Activated naive CD4-positive, alpha-beta T cell treated with anti-CD3 and anti-CD28 coated beads, Interleukin-2, amount 50 U/mL, for 72 hours (primary cell): ENCODE measurements around the gene PNPLA7. TPM values are rescaled to one million over a fixed set of nuclear protein-coding genes. Genes with fewer than 3 reads are reported as not detected.
A peak's percentile ranks its signal among the peaks of the same experiment; 100 is the strongest.

Experiments used
- ATAC-seq, 2 donors: fragments of 150-1000 bp; cut with Tn5 transposase; 2 replicates each; pipeline ENCODE4 v1.10.0; 2021; ENCODE audit warnings: mild to moderate bottlenecking in 2 of 2, moderate library complexity in 2 of 2
- DNase-seq, 2 donors: peaks; one replicate each; pipeline ENCODE4 v3.0.0; 2021 to 2022; ENCODE audit warnings: low spot score in 2 of 2
- H3K27ac Mint-ChIP-seq, 2 donors: one replicate each; pipeline ENCODE4 v1.8.0; 2022; ENCODE audit warnings: mild to moderate bottlenecking in 2 of 2, mixed read lengths in 2 of 2
- H3K36me3 Mint-ChIP-seq, 2 donors: one replicate each; pipeline ENCODE4 v1.8.0; 2022; ENCODE audit warnings: mixed read lengths in 2 of 2
- H3K9me3 Mint-ChIP-seq, 2 donors: one replicate each; pipeline ENCODE4 v1.8.0; 2022; ENCODE audit warnings: mixed read lengths in 2 of 2
- total RNA-seq, 2 donors: library from RNA; stranded (reverse); gene quantifications; one replicate each; pipeline ENCODE4 v1.2.3, GENCODE V29; 2022

The PNPLA7 gene
- total RNA-seq, 2 donors from 2014 or later: 3.7 to 4.4 TPM

DNA sequence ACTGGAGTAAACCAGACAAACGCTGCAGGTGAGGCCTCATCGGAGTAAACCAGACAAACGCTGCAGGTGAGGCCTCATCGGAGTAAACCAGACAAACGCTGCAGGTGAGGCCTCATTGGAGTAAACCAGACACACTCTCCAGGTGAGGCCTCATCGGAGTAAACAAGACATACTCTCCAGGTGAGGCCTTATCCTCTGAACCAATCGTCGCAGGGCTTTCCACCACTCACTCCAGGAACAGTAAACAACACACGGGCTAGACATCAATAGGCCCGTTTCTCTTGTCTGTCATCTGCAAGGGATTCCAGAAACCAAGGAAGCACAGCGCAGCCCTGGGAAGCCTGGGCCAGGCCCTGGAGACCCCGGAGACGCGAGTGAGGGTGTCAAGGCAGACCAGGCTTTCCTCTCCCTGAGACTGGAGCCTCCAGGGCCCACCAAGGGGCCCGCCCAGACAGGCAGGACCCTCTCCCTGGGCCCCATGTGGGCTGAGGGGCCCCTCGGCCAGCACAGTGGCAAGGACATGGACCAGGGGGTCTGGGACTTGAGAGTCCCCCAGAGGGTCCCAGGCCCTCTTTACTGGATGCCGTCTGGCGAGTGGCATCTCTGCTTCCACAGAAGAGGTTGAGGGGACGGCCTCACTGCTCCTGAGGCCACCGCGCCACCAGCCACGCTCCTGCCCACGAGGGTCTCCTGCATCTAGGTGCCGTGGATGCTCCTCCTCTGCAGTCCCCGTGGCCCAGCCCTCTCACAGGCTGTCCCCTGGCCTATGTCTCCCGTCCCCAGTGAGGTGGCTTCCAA is 64.7 kb downstream of the PNPLA7 start:
- DNase-seq (no peak), ATAC-seq (no peak)
- H3K27ac Mint-ChIP-seq: no peak overlapping the region
- H3K36me3 Mint-ChIP-seq: no peaks in the 10 kb centered on the region
- H3K9me3 Mint-ChIP-seq: no peaks in the 10 kb centered on the region

DNA sequence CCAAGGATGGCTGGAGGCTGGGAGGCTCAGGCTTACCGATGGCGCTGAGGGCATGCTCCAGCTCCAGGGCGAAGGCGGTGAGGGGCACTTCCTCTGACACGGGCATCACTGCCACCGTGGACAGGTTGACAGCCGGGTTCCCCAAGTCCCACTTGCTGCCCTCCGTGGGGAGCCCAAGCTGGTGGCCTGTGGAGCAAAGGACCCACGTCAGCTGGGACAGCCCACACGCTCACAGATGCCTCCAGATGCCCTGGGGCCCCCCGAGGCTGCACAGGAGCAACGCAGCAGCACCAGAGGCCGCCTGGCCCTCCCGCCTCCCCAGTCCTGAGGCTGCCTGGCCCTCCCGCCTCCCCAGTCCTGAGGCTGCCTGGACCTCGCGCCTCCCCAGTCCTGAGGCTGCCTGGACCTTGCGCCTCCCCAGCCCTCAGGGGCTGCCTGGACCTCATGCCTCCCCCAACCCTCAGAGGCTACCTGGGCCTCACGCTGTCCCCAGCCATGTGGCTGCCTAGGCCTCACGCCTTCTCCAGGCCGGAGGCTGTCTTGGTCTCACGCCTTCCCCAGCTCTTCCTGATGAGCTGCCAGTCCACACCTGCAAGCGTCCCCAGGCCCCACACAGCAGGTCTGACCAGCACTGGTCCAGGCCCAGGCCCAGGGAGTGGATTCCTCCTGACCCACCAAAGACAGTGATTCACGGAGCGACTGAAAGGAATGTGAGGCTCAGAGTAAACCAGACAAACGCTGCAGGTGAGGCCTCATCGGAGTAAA is 65.5 kb downstream of the PNPLA7 start:
- no peaks in the 10 kb centered on the region for H3K9me3 Mint-ChIP-seq
- ATAC-seq: no peak

DNA sequence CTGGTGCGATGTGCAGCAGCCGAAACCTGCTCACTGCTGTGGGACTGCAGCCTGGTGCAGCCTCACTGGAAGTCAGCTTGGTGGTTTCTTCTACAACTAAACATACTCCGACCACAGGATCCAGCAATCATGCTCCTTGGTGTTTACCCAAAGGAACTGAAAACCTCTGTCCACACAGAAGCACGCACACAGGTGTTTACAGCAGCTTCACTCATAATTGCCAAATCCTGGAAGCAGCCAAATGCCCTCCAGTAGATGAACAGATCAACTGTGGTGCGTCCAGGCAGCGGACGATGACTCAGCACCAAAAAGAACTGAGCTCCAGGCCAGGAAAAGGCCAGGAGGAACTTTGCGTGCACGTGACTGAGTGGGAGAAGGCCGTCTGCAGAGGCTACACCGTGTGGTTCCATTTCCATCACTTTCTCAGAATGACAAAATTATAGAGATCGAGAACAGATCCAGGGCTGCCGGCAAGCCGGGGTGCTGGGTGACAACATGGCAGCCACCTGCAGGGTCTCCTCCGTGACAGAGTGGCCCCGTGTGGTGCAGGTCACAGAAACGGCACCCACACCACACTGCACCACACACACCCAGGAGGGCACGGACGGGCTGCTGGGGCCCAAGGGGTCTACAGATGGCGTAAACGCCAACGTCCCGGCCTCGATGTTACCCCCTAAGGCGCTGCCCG is 68.0 kb downstream of the PNPLA7 start:
- no peaks in the 10 kb centered on the region for H3K36me3 Mint-ChIP-seq
- H3K27ac Mint-ChIP-seq: peak overlapping the region; percentile 25 to 74
- ATAC-seq (peak in 1 of 2 donors; percentile 36), DNase-seq (no peak)
- H3K9me3 Mint-ChIP-seq: no peaks in the 10 kb centered on the region

More for the DNA sequence above, 65.5 kb downstream of the PNPLA7 start:
- H3K36me3 Mint-ChIP-seq: no peaks in the 10 kb centered on the region
- peak overlapping the region in 1 of 2 donors; percentile 22 for H3K27ac Mint-ChIP-seq
- DNase-seq: no peak

DNA sequence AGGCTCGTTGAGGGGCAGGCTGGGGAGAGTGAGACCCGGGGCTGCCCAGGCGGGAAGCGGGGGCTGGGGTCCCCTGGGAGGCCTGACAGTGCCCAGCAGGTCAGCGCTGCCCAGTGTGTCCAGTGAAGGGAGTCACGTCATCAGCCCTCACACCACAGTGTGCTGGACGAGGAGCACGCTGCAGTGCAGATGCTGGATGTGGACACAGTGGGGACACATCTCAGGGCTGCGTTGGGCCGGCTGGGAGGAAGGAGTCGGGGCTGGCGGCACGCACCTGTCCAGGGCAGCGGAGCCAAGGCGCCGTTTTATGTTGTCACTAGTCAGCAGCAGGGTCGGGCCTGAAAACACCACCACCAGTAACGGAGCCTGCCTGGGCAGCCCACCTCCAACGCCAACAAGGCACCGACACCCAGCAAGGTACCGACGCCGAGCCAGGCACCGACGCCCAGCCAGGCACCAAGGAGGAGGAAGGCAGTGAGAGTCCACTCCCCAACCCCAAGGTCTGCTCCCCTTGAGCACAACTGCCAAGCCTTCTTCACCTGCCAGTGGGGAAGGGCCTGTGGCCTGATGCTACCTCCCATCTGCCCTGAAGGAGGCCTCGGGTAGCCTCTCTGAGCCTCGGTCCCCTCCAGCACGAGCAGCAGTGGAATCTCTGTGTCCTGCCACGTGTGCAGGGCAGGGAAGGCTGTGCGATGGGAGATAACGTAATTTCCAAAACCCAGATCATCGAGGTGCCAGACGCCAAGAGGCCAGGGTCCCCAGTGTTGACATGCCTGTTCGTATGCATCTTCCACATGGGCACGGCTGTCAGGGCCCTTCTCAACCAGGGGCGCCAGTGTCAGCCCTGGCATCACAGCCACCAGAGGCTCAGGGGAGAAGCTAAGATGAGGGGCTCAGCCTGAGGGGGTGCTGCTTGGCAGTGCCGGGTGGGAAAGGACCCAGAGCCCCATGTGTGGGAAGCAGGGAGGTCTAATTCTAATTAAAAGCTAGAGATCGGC is 69.2 kb downstream of the PNPLA7 start:
- H3K36me3 Mint-ChIP-seq: peaks cover 2 to 4% of the 10 kb centered on the region in 2 donors
- H3K9me3 Mint-ChIP-seq: peaks cover 4% of the 10 kb centered on the region in 2 donors
- ATAC-seq (no peak), DNase-seq (no peak)
- H3K27ac Mint-ChIP-seq: no peak overlapping the region

DNA sequence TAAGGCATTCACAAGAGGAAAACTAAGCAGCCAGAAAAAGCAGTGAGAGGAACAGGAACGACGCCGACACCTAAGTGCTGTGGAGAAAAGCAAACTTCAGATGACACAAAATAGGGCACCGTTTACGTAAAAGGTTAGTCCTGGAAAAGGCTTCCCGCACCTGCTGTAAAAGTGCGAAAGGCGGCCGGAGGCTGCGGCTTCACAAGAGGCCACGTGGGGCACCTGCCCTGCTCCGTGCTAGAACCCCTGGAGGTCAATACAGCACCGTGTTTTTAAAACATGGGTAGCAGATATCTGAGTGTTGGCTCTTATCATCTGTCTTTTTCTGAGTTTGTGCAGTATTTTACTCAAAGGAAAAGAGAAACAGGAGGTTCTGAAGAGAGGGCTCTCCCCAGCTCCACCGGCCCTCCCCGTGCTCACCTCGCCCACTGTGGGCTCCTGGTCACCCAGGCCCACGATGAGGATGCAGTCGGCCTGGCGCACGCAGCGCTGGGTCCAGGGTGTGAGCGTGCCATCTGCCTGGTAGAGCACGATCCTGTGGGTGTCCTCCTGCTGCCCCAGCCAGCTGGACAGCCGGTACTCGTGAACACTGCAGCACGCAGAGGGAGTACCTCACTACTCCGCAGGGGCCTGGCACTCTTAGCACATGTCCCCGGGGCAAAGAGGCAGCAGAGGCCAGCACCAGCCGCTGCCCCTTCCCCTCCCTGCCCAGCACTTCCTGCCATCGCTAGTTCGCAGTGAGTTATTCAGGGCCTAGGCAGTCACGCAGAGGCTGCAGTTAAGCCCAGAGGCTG is 70.1 kb downstream of the PNPLA7 start:
- Mint-ChIP-seq H3K36me3 (peaks cover 8 to 9% of the 10 kb centered on the region in 2 donors), H3K9me3 (peaks cover 7 to 8% of the 10 kb centered on the region in 2 donors), H3K27ac (no peak overlapping the region)
- DNase-seq (no peak), ATAC-seq (no peak)

DNA sequence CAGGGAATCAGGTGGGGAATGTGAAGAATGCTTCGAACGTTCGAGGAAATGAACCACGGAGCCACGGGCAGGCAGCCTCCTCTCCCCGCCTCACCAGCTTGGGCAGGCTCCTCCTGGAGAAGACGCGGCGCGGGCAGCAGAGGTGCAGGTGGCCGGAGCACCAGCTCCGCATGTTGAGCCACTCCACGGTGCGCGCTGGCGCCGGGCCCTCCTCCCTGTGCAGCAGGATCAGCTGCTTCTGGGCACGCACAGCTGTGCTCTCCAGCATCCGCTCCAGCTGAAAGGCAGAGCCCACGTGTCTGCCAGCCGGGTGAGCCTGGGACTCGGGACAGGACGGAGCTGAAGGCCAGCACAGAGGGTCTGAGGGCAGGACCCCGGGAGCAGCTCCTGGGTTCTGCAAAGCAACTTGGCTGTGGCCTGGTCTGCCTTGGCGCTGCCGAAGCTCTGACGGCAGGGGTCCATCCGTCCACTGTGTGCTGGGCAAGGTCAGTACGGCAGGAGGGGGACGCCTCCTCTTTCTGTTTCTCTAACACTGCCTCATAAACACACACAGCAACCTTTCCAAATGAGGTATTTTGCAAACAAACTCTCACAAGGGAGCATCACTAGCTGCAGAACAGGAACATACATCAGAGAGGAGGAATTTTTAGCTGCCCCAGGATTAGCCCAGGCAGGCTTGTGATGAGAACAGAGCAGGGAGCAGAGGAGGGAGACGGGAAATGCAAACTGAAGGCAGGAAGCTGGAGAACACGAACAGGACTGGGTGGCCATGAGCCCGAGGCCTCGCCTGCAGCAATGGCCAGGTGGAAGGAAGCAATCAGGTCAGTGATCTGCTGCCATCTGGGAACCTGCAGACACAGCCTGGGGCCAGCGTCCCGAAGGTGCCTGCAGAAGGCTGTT is 71.0 kb downstream of the PNPLA7 start:
- H3K9me3 Mint-ChIP-seq: peaks cover 9 to 11% of the 10 kb centered on the region in 2 donors
- DNase-seq: no peak
- peaks cover 12 to 14% of the 10 kb centered on the region in 2 donors for H3K36me3 Mint-ChIP-seq
- no peak for ATAC-seq
- peak overlapping the region in 1 of 2 donors; percentile 13 for H3K27ac Mint-ChIP-seq

DNA sequence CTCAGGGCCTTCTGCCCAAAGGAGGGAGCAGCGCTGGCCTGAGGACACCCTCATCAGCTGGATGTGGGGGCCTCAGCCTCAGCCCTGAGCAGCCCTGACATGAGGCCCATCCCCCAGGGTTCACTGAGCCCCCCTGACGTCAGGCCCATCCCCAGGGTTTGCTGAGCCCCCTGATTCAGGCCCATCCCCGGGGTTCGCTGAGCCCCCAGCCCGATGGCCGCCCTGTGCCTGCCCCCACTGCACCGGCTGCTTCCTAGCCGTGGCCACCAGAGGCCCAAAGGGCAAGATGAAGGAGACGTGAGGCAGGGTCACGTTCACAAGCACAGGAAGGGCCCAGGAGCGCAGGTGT is 71.6 kb downstream of the PNPLA7 start:
- Mint-ChIP-seq H3K27ac (no peak overlapping the region), H3K9me3 (peaks cover 12 to 17% of the 10 kb centered on the region in 2 donors), H3K36me3 (peaks cover 18 to 20% of the 10 kb centered on the region in 2 donors)
- ATAC-seq (no peak), DNase-seq (no peak)

DNA sequence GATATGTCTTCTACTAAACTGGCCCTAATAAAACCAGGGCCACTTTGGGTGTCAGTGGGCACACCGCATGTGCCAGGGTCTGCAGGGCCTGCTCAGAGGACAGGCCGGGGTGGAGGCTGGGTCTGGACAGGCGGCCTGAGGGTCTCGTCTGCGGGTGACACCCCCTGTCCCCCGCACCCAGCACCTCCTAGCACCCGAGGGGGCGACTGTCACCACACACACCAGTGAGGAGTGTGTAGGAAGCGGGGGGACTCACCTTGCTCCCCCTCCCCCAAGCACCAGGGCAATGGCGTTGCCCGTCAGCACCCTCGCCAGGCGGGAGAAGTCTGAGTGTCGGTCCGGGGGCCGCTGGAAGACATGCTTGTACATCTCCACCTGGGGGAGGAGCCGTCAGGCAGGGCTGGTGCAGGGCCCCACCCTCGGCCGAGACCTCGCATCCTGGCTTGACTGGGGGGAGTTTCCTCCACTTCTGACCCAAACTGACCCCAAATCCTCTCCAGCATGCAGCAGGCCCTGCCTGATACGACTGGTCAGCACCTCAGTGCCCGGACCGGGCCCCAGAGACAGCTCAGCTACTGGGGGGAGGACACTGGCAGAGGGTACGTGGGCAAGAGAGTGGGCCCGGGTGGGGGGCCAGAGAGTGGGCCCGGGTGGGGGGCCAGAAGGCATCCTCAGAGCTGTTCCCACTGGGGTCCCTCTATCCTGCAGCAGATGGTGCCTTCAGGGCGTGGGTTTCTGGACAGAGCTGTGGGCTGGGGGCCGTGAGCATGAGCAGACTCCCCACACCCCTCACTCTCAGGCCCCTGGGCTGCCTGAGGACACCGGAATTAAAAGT is 72.2 kb downstream of the PNPLA7 start:
- Mint-ChIP-seq H3K36me3 (peaks cover 24 to 26% of the 10 kb centered on the region in 2 donors), H3K9me3 (peaks cover 15 to 22% of the 10 kb centered on the region in 2 donors), H3K27ac (no peak overlapping the region)
- ATAC-seq (no peak), DNase-seq (no peak)

DNA sequence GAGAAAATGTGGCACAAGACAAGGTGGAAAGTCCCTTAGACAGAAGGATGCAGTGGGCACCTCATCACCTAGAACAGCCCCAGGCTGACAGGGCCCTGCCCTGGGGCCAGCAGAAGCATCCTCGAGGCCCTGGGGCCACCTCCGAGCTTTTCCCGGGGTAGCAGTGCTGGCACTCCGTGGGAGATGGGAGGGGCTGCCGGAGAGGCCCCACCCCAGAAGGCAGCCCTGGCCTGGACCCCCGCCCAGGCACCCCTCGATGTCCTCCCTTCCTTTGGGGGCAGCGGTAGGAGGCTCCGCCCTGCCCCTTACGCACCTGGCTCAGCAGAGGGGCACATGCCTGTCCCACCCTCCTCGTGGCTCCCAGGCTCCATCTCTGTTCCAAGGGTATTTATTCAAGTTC is 73.3 kb downstream of the PNPLA7 start:
- no peak for ATAC-seq
- peaks cover 19 to 26% of the 10 kb centered on the region in 2 donors for H3K9me3 Mint-ChIP-seq
- no peak overlapping the region for H3K27ac Mint-ChIP-seq
- DNase-seq: no peak
- peaks cover 29 to 31% of the 10 kb centered on the region in 2 donors for H3K36me3 Mint-ChIP-seq

DNA sequence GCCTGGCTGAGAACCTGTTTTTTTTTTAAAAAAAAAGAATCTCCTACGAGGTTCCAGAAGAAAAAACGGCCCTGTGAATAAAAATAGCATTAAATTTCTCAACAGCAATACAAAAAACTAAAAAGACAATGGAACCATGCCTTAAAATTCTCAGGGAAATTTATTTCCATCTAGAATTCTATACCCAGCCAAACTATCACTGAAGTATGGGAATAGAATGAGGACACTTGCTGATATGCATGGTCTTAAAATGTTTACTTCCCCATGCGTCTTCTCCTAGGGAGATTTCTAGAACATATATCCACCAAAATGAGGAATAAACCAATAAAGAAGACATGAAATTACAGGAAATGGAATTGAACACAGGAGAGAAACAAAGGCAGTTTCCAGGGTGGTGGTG is 74.5 kb downstream of the PNPLA7 start:
- Mint-ChIP-seq H3K27ac (no peak overlapping the region), H3K9me3 (peaks cover 19 to 26% of the 10 kb centered on the region in 2 donors), H3K36me3 (peaks cover 33 to 35% of the 10 kb centered on the region in 2 donors)
- ATAC-seq (no peak), DNase-seq (no peak)

DNA sequence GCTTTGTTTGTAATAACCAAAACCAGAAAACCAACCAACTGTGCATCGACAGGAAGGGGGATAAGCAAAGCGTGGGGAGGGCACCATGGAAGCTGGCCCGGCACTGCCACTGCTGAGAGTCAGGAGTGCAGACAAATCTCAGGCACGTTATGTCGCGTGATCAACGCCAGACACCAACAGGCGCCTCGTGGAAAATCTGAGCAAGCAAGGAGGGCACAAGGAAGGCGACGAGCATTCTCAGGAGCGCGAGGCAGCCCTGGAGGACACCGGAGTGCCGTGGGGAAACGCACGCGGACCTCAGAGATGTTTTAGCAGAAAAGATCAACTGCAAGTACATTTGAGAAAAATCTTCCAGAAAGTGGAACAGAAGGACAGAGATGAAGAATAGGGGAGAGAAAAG is 75.9 kb downstream of the PNPLA7 start:
- no peak for ATAC-seq
- Mint-ChIP-seq H3K36me3 (peaks cover 33 to 35% of the 10 kb centered on the region in 2 donors), H3K27ac (no peak overlapping the region)

DNA sequence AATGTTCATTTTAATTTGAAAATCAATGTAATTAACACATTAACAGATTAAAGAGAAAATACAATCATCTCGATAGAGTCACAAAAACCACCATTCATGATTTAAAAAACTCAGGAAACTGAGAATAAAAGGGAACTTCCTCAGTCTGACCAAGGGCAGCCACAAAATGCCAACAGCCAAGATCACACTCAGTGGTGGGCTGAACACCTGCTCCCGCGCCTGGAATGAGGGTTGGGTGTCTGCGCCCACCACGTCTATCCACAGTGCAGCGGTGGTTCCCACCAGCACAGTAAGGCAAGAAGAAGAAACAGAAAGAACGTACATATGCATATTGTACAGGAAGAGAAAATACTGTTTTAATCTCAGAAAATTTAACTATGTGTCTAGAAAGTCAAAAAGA is 79.4 kb downstream of the PNPLA7 start:
- Mint-ChIP-seq H3K27ac (no peak overlapping the region), H3K9me3 (peaks cover 13 to 20% of the 10 kb centered on the region in 2 donors), H3K36me3 (peaks cover 28 to 31% of the 10 kb centered on the region in 2 donors)
- ATAC-seq: peak in 1 of 2 donors; percentile 34
- no peak for DNase-seq

More for the DNA sequence above, 75.9 kb downstream of the PNPLA7 start:
- peaks cover 19 to 26% of the 10 kb centered on the region in 2 donors for H3K9me3 Mint-ChIP-seq
- no peak for DNase-seq

DNA sequence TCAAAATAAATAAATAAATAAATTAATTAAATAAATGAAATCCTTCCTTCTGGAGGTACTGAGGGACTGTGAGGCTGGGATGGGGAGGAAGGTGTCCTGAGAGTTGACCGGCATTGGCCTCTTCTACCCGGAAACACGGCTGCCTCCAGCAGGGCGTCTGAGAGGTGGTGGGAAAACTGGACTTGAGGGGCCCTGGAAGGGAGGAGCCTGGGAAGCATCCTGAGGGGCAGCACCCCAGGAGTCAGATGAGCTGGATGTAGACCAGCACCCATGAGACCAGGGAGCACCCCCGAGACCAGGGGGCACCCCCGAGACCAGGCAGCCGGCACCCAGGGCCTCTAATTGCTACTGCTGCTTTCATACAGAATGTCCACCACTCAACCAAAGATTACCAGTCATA is 82.3 kb downstream of the PNPLA7 start:
- peaks cover 8% of the 10 kb centered on the region in 2 donors for H3K36me3 Mint-ChIP-seq
- H3K27ac Mint-ChIP-seq: no peak overlapping the region
- DNase-seq (no peak), ATAC-seq (no peak)
- H3K9me3 Mint-ChIP-seq: peaks cover 2% of the 10 kb centered on the region in 2 donors

DNA sequence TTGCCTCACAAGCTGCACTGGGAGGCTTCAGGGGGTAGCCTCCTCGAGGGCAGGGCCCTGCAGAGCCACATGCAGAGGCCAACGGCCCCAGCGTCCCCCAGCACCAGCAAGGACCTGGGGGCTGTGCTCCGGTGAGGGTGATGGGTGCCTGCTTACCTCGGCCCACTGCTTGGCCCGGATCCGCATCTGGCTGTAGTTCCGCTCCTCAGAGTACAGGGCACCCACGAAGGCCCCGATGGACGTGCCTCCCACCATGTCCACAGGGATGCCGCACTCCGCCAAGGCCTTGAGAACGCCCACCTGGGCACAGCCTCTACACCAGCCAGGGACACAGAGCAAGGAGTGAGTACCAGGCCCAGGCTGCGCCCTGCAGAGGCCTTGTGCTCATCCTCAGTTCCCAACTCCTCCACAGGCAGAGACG is 83.0 kb downstream of the PNPLA7 start:
- Mint-ChIP-seq H3K36me3 (peaks cover 5% of the 10 kb centered on the region in 2 donors), H3K27ac (no peak overlapping the region), H3K9me3 (no peaks in the 10 kb centered on the region)
- ATAC-seq: no peak
- no peak for DNase-seq
